Measurements from ENCODE around the gene P2RX1. TPM values are rescaled to one million over a fixed set of nuclear protein-coding genes. Genes with fewer than 3 reads are reported as not detected.

P2RX1 gene
- total RNA-seq: not detected in 2 replicates

GRCh38 chr17:3915995-3916696, at the start of gene P2RX1:
Gene P2RX1 (minus strand): TSS chr17:3916465. CDS start chr17:3916225, 240 bp downstream.

GRCh38 chr17:3964203-3965117, 48.2 kb upstream of the P2RX1 start, which contains the start of gene ATP2A3:
Gene ATP2A3 (minus strand): TSS chr17:3964437. CDS start chr17:3964291, 146 bp downstream.

GRCh38 chr17:3893003-3893719, 23.1 kb downstream of the P2RX1 start, which contains the start of gene CAMKK1:
Gene CAMKK1 (minus strand): TSS chr17:3893053. CDS start chr17:3885687, 7,366 bp downstream.

Other genes starting within 250 kb of the P2RX1 start
- 277 and 310 TPM in 2 replicates for gene TAX1BP3, start 247.9 kb downstream of the P2RX1 start, total RNA-seq
- gene EMC6, start 247.7 kb downstream of the P2RX1 start, total RNA-seq: 24.9 and 32.3 TPM in 2 replicates
- gene P2RX5, start 220.3 kb downstream of the P2RX1 start, total RNA-seq: 0.33 and 0.38 TPM in 2 replicates
- 7.8 and 12.9 TPM in 2 replicates for gene HASPIN, start 192.6 kb downstream of the P2RX1 start, total RNA-seq
- 14.7 and 21.3 TPM in 2 replicates for gene ITGAE, start 115.3 kb downstream of the P2RX1 start, total RNA-seq
- 28.1 and 28.4 TPM in 2 replicates for gene NCBP3, start 70.2 kb downstream of the P2RX1 start, total RNA-seq
- 3.1 and 3.3 TPM in 2 replicates for gene CAMKK1, start 23.4 kb downstream of the P2RX1 start, total RNA-seq
- gene ATP2A3, start 48.0 kb upstream of the P2RX1 start, total RNA-seq: under 0.01 TPM in 1 of 2 replicates, not detected in the other
- gene ZZEF1, start 226.6 kb upstream of the P2RX1 start, total RNA-seq: 58.0 and 58.8 TPM in 2 replicates
- gene CYB5D2, start 226.7 kb upstream of the P2RX1 start, total RNA-seq: 28.8 and 39.5 TPM in 2 replicates